Measurements from ENCODE around the gene CINP. TPM values are rescaled to one million over a fixed set of nuclear protein-coding genes. Genes with fewer than 3 reads are reported as not detected.

The CINP gene
- total and polyA plus RNA-seq, 9 of the 15 experiments (the other 6 are each of a cell fraction or from before 2014, with no cell fraction given): 36.3 to 63.2 (median 43.7) TPM

DNA sequence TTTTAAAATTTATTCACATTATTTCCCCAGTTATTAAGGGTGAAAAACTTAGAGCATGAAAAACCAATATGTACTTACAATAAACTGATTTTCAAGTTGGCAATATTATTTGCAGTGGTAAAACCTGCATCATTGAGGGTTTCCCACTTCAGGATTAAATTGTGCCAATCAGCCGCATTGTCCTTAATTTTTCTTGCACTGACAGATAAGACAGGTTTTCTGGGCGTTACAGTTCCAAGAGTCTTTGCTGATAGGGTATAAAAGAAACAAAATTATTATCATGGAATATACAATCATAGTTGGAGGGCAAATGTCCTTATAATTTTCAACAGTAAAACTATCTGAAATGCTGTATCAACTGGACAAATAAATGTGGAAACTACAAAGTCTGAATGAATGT lies 3.3 kb downstream of the CINP start (continued):
- TF ChIP-seq, protein P1, sequence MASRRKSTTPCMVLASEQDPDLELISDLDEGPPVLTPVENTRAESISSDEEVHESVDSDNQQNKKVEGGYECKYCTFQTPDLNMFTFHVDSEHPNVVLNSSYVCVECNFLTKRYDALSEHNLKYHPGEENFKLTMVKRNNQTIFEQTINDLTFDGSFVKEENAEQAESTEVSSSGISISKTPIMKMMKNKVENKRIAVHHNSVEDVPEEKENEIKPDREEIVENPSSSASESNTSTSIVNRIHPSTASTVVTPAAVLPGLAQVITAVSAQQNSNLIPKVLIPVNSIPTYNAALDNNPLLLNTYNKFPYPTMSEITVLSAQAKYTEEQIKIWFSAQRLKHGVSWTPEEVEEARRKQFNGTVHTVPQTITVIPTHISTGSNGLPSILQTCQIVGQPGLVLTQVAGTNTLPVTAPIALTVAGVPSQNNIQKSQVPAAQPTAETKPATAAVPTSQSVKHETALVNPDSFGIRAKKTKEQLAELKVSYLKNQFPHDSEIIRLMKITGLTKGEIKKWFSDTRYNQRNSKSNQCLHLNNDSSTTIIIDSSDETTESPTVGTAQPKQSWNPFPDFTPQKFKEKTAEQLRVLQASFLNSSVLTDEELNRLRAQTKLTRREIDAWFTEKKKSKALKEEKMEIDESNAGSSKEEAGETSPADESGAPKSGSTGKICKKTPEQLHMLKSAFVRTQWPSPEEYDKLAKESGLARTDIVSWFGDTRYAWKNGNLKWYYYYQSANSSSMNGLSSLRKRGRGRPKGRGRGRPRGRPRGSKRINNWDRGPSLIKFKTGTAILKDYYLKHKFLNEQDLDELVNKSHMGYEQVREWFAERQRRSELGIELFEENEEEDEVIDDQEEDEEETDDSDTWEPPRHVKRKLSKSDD (conservative IDR thresholded peaks at IDR 0.05; ENCODE audit: low read length): no peak
- no peak for TF ChIP-seq SP1 (CRISPR knock-in tag; IDR thresholded peaks at IDR 0.05)

GRCh38 chr14:102356280-102356679 lies 6.4 kb downstream of the CINP start:
- no TSS peak for BruUV-seq (replicated peaks)
- Histone ChIP-seq H3K9ac (ENCODE audit: insufficient read depth in 1 of 2, low read depth in 2 of 2, low read length in 2 of 2) (no peak overlapping the region), H3K27ac (ENCODE audit: extremely low read depth, low read depth, low read length) (no peak overlapping the region), H3K36me3 (ENCODE audit: control insufficient read depth, insufficient read depth, low read length) (peaks cover 53% of the 10 kb centered on the region), H3K27me3 (ENCODE audit: control insufficient read depth in 2 of 2, insufficient read depth in 2 of 2, low read length in 2 of 2) (no peaks in the 10 kb centered on the region), H3K4me3 (no peak overlapping the region), H4K20me1 (replicated peaks; ENCODE audit: control insufficient read depth, insufficient read depth, low read length) (no peaks in the 10 kb centered on the region), H3K9me3 (replicated peaks; ENCODE audit: control insufficient read depth, insufficient read depth, low read depth, low read length) (no peaks in the 10 kb centered on the region), H3K4me2 (ENCODE audit: insufficient read depth, low read length) (no peak overlapping the region), H2AFZ (ENCODE audit: low read depth, low read length) (no peak overlapping the region), H3K9me1 (ENCODE audit: control insufficient read depth, insufficient read depth, low read length) (no peaks in the 10 kb centered on the region), H3K79me2 (ENCODE audit: control insufficient read depth, insufficient read depth, low read length) (peaks cover 3% of the 10 kb centered on the region; the same call in 1 of the 3 replicates), H3K4me1 (replicated peaks in 1 of 2; ENCODE audit: control insufficient read depth in 2 of 2, insufficient read depth in 2 of 2, low read length in 2 of 2) (peaks cover 2 to 3% of the 10 kb centered on the region in 2 experiments; a peak in 3 of 5 replicates)
- FAIRE-seq (no peak), DNase-seq (ENCODE audit: extremely low read depth in 1 of 4, low spot score in 3 of 4) (no peak), ATAC-seq (no peak)
- ChIA-PET POLR2A (no interaction called here), CTCF (ENCODE audit: low intra/inter-chr PET ratio) (no interaction called here)
- intact Hi-C loops (cut with micrococcal nuclease): no loop called here
- in situ Hi-C loops (cut with MboI): no loop called here
- 85% methylated on average over 2 of the region's 3 CpGs for WGBS (ENCODE audit: insufficient coverage, low coverage, missing lambda C conversion rate)
- TF ChIP-seq, protein P2, sequence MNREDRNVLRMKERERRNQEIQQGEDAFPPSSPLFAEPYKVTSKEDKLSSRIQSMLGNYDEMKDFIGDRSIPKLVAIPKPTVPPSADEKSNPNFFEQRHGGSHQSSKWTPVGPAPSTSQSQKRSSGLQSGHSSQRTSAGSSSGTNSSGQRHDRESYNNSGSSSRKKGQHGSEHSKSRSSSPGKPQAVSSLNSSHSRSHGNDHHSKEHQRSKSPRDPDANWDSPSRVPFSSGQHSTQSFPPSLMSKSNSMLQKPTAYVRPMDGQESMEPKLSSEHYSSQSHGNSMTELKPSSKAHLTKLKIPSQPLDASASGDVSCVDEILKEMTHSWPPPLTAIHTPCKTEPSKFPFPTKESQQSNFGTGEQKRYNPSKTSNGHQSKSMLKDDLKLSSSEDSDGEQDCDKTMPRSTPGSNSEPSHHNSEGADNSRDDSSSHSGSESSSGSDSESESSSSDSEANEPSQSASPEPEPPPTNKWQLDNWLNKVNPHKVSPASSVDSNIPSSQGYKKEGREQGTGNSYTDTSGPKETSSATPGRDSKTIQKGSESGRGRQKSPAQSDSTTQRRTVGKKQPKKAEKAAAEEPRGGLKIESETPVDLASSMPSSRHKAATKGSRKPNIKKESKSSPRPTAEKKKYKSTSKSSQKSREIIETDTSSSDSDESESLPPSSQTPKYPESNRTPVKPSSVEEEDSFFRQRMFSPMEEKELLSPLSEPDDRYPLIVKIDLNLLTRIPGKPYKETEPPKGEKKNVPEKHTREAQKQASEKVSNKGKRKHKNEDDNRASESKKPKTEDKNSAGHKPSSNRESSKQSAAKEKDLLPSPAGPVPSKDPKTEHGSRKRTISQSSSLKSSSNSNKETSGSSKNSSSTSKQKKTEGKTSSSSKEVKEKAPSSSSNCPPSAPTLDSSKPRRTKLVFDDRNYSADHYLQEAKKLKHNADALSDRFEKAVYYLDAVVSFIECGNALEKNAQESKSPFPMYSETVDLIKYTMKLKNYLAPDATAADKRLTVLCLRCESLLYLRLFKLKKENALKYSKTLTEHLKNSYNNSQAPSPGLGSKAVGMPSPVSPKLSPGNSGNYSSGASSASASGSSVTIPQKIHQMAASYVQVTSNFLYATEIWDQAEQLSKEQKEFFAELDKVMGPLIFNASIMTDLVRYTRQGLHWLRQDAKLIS (CRISPR knock-in tag; IDR thresholded peaks at IDR 0.05): no peak
- no peak for TF ChIP-seq MYNN (IDR thresholded peaks at IDR 0.05)
- TF ChIP-seq MYNN (CRISPR knock-in tag; IDR thresholded peaks at IDR 0.05): no peak
- no peak for TF ChIP-seq DPF2 (IDR thresholded peaks at IDR 0.05)
- no peak for TF ChIP-seq ZNF586 (CRISPR knock-in tag; conservative IDR thresholded peaks at IDR 0.05)
- TF ChIP-seq ZNF507 (tag; conservative IDR thresholded peaks at IDR 0.05): no peak
- no peak for TF ChIP-seq ATF1 (CRISPR knock-in tag; IDR thresholded peaks at IDR 0.05)
- TF ChIP-seq ATF1 (tag; IDR thresholded peaks at IDR 0.05): no peak
- TF ChIP-seq ZNF740 (CRISPR knock-in tag; IDR thresholded peaks at IDR 0.05): no peak
- no peak for TF ChIP-seq ZNF740 (tag; IDR thresholded peaks at IDR 0.05)
- TF ChIP-seq ZNF561 (CRISPR knock-in tag; conservative IDR thresholded peaks at IDR 0.05): no peak
